Fibroblast of lung (primary cell): ENCODE results near the gene BANF2. TPM values are rescaled to one million over a fixed set of nuclear protein-coding genes. Genes with fewer than 3 reads are reported as not detected.

Experiments used
- DNase-seq, 2 donors: peaks; one replicate each; pipeline versions ENCODE4 v3.0.0 to v3.0.0-alpha.2; 2010; ENCODE audit warnings: low read depth in 2 of 2
- H2AFZ ChIP-seq: 2 replicates; pipeline ENCODE4 v1.5.1; 2012; ENCODE audit warnings: low read length, control low read depth, inconsistent platforms
- H3K27ac ChIP-seq: 2 replicates; pipeline ENCODE4 v1.5.1; 2011; ENCODE audit warnings: low read length, control low read depth; ENCODE audit not compliant: insufficient read depth
- H3K27me3 ChIP-seq: 2 replicates; pipeline ENCODE4 v1.5.1; 2011; ENCODE audit warnings: mild to moderate bottlenecking, low read length; ENCODE audit not compliant: control insufficient read depth, insufficient read depth
- H3K36me3 ChIP-seq: 2 replicates; pipeline ENCODE4 v1.5.1; 2011; ENCODE audit warnings: low read length; ENCODE audit not compliant: control insufficient read depth, insufficient read depth
- H3K4me1 ChIP-seq: 2 replicates; pipeline ENCODE4 v1.5.1; 2011; ENCODE audit warnings: low read length; ENCODE audit not compliant: control insufficient read depth, insufficient read depth; ENCODE audit errors: extremely low read depth
- H3K4me2 ChIP-seq: 2 replicates; pipeline ENCODE4 v1.5.1; 2011; ENCODE audit warnings: low read length, control low read depth; ENCODE audit not compliant: insufficient read depth; ENCODE audit errors: extremely low read depth
- H3K4me3 ChIP-seq, 4 experiments: fragments of 200-600 bp in 1 of 4; sonication (generic) in 1 of 4; replicated peaks in 1 of 4; 2 replicates each; pipeline ENCODE4 v1.5.1; 2011 to 2016; ENCODE audit warnings: low read length in 4 of 4, low read depth in 3 of 4, mild to moderate bottlenecking in 3 of 4, control low read depth in 2 of 4, inconsistent platforms in 1 of 4, mixed read lengths in 1 of 4; ENCODE audit not compliant: insufficient read depth in 1 of 4; ENCODE audit errors: control extremely low read depth in 1 of 4
- H3K79me2 ChIP-seq: 2 replicates; pipeline ENCODE4 v1.5.1; 2012; ENCODE audit warnings: mild to moderate bottlenecking, low read length, inconsistent platforms; ENCODE audit not compliant: control insufficient read depth, insufficient read depth
- H3K9ac ChIP-seq: 2 replicates; pipeline ENCODE4 v1.5.1; 2011; ENCODE audit warnings: mild to moderate bottlenecking, low read length, control low read depth; ENCODE audit not compliant: insufficient read depth
- H3K9me3 ChIP-seq: 2 replicates; pipeline ENCODE4 v1.5.1; 2012; ENCODE audit warnings: low read depth, low read length; ENCODE audit not compliant: control insufficient read depth, insufficient read depth
- H4K20me1 ChIP-seq: 2 replicates; pipeline ENCODE4 v1.5.1; 2011; ENCODE audit warnings: low read length; ENCODE audit not compliant: control insufficient read depth, insufficient read depth; ENCODE audit errors: extremely low read depth
- CTCF ChIP-seq, 2 donors: IDR thresholded peaks in 1 of 2; conservative IDR thresholded peaks in 1 of 2; 1 replicate in 1 of 2; 2 replicates in 1 of 2; pipeline ENCODE4 v1.5.1; 2011 to 2012; ENCODE audit warnings: low read length in 2 of 2, control low read depth in 1 of 2, inconsistent platforms in 1 of 2, low read depth in 1 of 2, mild to moderate bottlenecking in 1 of 2
- EZH2 ChIP-seq: IDR thresholded peaks from 2 replicates; pipeline ENCODE4 v1.5.1; 2012; ENCODE audit warnings: low read length, control low read depth, mild to moderate bottlenecking; ENCODE audit errors: missing control alignments
- polyA plus RNA-seq, 2 donors: library from polyadenylated mRNA; depleted of rRNA in 1 of 2; stranded (reverse) in 1 of 2; unstranded in 1 of 2; fragments of >200 nt; gene quantifications; 2 replicates each; pipeline ENCODE4 v1.2.1, GENCODE V29; 2011 to 2012; ENCODE audit warnings: missing spikeins in 1 of 2
- total RNA-seq: library from RNA; depleted of rRNA; stranded (reverse); fragments of >200 nt; gene quantifications from 2 replicates; pipeline ENCODE4 v1.2.1, GENCODE V29; 2014

Gene BANF2
- total and polyA plus RNA-seq, 2 donors (not counting 1 experiment from before 2014, with no cell fraction given) = not detected

DNA sequence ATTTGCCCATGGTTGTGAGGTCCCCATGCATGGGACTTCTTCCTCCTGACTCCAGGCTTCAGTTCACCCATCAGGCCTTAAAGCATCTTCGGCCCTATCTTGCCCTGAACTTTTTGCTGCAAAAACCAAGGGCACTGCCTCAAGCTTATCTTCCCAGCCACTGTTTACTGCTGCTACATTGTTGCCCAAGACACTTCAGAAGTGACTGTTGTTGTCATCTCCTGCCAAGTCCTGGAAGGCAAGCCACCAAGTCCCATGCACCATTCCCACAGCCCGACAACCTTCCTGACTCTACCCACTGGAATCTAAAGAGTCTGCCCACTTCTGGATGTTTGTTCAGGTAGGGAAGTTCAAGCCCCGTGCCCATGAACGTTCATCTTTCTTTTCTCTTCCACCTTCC, 12.4 kb downstream of the BANF2 start:
- H3K4me3 ChIP-seq = no peak overlapping the region
- no peaks in the 10 kb centered on the region for H3K9me3 ChIP-seq
- TF ChIP-seq CTCF (conservative IDR thresholded peaks at IDR 0.05 in 1 of 2, IDR thresholded peaks at IDR 0.05 in 1 of 2; ENCODE audit: low read depth in 1 of 2, low read length in 2 of 2) (no peak), EZH2 (no peak)
- no peak overlapping the region for H3K4me2 ChIP-seq
- H3K27ac ChIP-seq = no peak overlapping the region
- DNase-seq = no peak
- H4K20me1 ChIP-seq = no peaks in the 10 kb centered on the region
- H3K9ac ChIP-seq = no peak overlapping the region
- H3K4me1 ChIP-seq = no peaks in the 10 kb centered on the region
- no peak overlapping the region for H2AFZ ChIP-seq
- no peaks in the 10 kb centered on the region for H3K79me2 ChIP-seq
- H3K36me3 ChIP-seq = no peaks in the 10 kb centered on the region
- peaks cover 4% of the 10 kb centered on the region for H3K27me3 ChIP-seq

DNA sequence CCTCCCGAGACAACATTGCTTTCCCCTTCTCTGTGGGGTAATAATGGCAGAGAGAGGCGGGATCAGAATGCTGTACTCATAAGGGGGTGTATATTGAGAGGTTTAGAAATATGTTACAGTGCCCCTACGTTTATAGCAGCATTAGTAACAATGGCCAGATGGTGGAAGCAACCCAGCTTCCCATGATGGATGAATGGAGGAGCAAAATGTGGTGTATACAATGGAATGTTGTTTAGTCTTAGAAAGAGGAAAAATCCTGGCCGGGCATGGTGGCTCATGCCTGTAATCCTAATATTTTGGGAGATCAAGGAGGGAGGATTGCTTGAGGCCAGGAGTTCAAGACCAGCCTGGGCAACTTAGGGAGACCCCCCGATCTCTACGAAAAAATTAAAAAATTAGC, 12.9 kb downstream of the BANF2 start:
- Histone ChIP-seq H3K4me3 (no peak overlapping the region), H3K27me3 (peaks cover 4% of the 10 kb centered on the region), H3K9ac (no peak overlapping the region), H2AFZ (no peak overlapping the region), H3K4me1 (no peaks in the 10 kb centered on the region), H3K9me3 (no peaks in the 10 kb centered on the region), H3K27ac (no peak overlapping the region), H3K79me2 (no peaks in the 10 kb centered on the region), H3K4me2 (no peak overlapping the region), H3K36me3 (no peaks in the 10 kb centered on the region), H4K20me1 (no peaks in the 10 kb centered on the region)
- TF ChIP-seq CTCF (conservative IDR thresholded peaks at IDR 0.05 in 1 of 2, IDR thresholded peaks at IDR 0.05 in 1 of 2; ENCODE audit: low read depth in 1 of 2, low read length in 2 of 2) = no peak
- no peak for TF ChIP-seq EZH2
- peak; percentile 32 to 66 for DNase-seq

DNA sequence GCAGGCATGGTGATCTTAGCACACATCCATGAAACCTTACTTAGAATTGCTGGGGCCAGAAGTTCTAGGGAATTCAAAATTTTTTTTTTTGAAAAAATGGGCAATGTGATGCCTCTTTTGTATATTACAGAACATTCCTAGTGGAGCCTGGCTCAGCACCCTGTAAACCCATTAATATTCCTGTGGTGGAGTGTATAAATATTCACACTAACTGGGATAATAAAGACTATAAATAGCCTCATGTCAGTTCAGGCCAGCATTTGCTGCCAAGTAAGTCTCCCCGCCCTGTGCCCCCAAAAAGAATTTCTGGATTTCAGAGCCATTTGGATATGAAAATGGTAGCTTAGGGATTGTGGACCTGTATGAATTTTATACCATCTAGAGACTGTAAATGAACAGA, 14.8 kb downstream of the BANF2 start:
- TF ChIP-seq EZH2 (no peak), CTCF (conservative IDR thresholded peaks at IDR 0.05 in 1 of 2, IDR thresholded peaks at IDR 0.05 in 1 of 2; ENCODE audit: low read depth in 1 of 2, low read length in 2 of 2) (no peak)
- Histone ChIP-seq H3K27me3 (peaks cover 4% of the 10 kb centered on the region), H4K20me1 (no peaks in the 10 kb centered on the region), H3K4me3 (no peak overlapping the region), H2AFZ (no peak overlapping the region), H3K79me2 (no peaks in the 10 kb centered on the region), H3K36me3 (no peaks in the 10 kb centered on the region), H3K9ac (no peak overlapping the region), H3K9me3 (no peaks in the 10 kb centered on the region), H3K4me1 (no peaks in the 10 kb centered on the region), H3K4me2 (no peak overlapping the region), H3K27ac (no peak overlapping the region)
- DNase-seq = peak in 1 of 2 donors; percentile 19
